Neural cell (in vitro differentiated cells): ENCODE results near the gene SLC9A7. TPM values are rescaled to one million over a fixed set of nuclear protein-coding genes. Genes with fewer than 3 reads are reported as not detected.
A peak's percentile ranks its signal among the peaks of the same experiment; 100 is the strongest.

Experiments
- H2AFZ ChIP-seq: fragments of 200-600, 300-800 bp; sonication (generic), shearing (Covaris generic); 2 replicates; pipeline ENCODE4 v1.6.0; 2014; ENCODE audit warnings: low read depth, mild to moderate bottlenecking, antibody characterized with exemption, low read length, moderate library complexity
- H3F3A ChIP-seq: fragments of 200-600 bp; shearing (Covaris generic); 2 replicates; pipeline ENCODE4 v1.6.1; 2016; ENCODE audit warnings: mild to moderate bottlenecking, moderate library complexity, mixed read lengths, antibody characterized with exemption, low read length; ENCODE audit not compliant: insufficient read depth, poor library complexity, severe bottlenecking
- H3K27ac ChIP-seq: fragments of 200-600, 300-800 bp; sonication (generic), shearing (Covaris generic); 2 replicates; pipeline ENCODE4 v1.5.1; 2014; ENCODE audit warnings: mild to moderate bottlenecking, low read length, moderate library complexity
- H3K27me3 ChIP-seq: fragments of 300-800, 200-600 bp; sonication (generic), shearing (Covaris generic); 2 replicates; pipeline ENCODE4 v1.6.0; 2014; ENCODE audit warnings: mild to moderate bottlenecking, low read depth, low read length, moderate library complexity; ENCODE audit not compliant: insufficient read depth
- H3K36me3 ChIP-seq: fragments of 300-800, 200-600 bp; sonication (generic), shearing (Covaris generic); 2 replicates; pipeline ENCODE4 v1.5.1; 2014; ENCODE audit warnings: mild to moderate bottlenecking, antibody characterized with exemption, low read length, moderate library complexity; ENCODE audit not compliant: insufficient read depth
- H3K4me2 ChIP-seq: fragments of 300-800, 200-600 bp; sonication (generic), shearing (Covaris generic); 2 replicates; pipeline ENCODE4 v1.6.0; 2014; ENCODE audit warnings: mild to moderate bottlenecking, low read length
- H3K4me3 ChIP-seq: fragments of 300-800, 200-600 bp; sonication (generic), shearing (Covaris generic); 2 replicates; pipeline ENCODE4 v1.5.1; 2014; ENCODE audit warnings: mild to moderate bottlenecking, low read length, moderate library complexity
- H3K79me2 ChIP-seq: fragments of 200-600 bp; shearing (Covaris generic); replicated peaks from 2 replicates; pipeline ENCODE4 v1.6.0; 2014; ENCODE audit warnings: mild to moderate bottlenecking, low read length, moderate library complexity; ENCODE audit not compliant: insufficient read depth
- H3K9ac ChIP-seq: fragments of 300-800, 200-600 bp; sonication (generic), shearing (Covaris generic); 2 replicates; pipeline ENCODE4 v1.6.1; 2016; ENCODE audit warnings: mild to moderate bottlenecking, low read length, mixed read lengths
- H3K9me2 ChIP-seq: fragments of 200-600 bp; shearing (Covaris generic); 2 replicates; pipeline ENCODE4 v1.6.1; 2016; ENCODE audit warnings: mild to moderate bottlenecking, low read length, mixed read lengths; ENCODE audit not compliant: insufficient read depth
- H3K9me3 ChIP-seq: fragments of 200-600, 300-800 bp; sonication (generic), shearing (Covaris generic); 2 replicates; pipeline ENCODE4 v1.6.1; 2016; ENCODE audit warnings: mild to moderate bottlenecking, mixed run types, low read length, moderate library complexity, mixed read lengths
- H4K20me1 ChIP-seq: fragments of 200-600 bp; shearing (Covaris generic); 2 replicates; pipeline ENCODE4 v1.6.1; 2016; ENCODE audit warnings: mild to moderate bottlenecking, mixed run types; ENCODE audit not compliant: insufficient read depth
- CTCF ChIP-seq: fragments of 450-650 bp; IDR thresholded peaks from 2 replicates; pipeline ENCODE4 v1.5.1; 2014; ENCODE audit warnings: antibody characterized with exemption, mild to moderate bottlenecking, moderate library complexity; ENCODE audit not compliant: poor library complexity, severe bottlenecking
- EP300 ChIP-seq: fragments of 450-650 bp; conservative IDR thresholded peaks from 2 replicates; pipeline ENCODE4 v1.6.1; 2014; ENCODE audit warnings: antibody characterized with exemption, mild to moderate bottlenecking, moderate library complexity; ENCODE audit not compliant: poor library complexity, severe bottlenecking
- EZH2 ChIP-seq: fragments of 200-600, 300-800 bp; shearing (Covaris generic), sonication (generic); IDR thresholded peaks from 2 replicates; pipeline ENCODE4 v1.6.1; 2014; ENCODE audit warnings: antibody characterized with exemption, low read length, borderline replicate concordance, mild to moderate bottlenecking; ENCODE audit not compliant: insufficient read depth, poor library complexity, severe bottlenecking
- MXI1 ChIP-seq: fragments of 450-650 bp; conservative IDR thresholded peaks from 2 replicates; pipeline ENCODE4 v1.6.1; 2014; ENCODE audit warnings: antibody characterized with exemption, mild to moderate bottlenecking; ENCODE audit not compliant: poor library complexity, severe bottlenecking
- POLR2AphosphoS5 ChIP-seq: IDR thresholded peaks from 2 replicates; pipeline ENCODE4 v1.6.1; 2012
- RAD21 ChIP-seq: fragments of 450-650 bp; conservative IDR thresholded peaks from 2 replicates; pipeline ENCODE4 v1.6.1; 2014; ENCODE audit warnings: antibody characterized with exemption, mild to moderate bottlenecking, moderate library complexity
- SMC3 ChIP-seq: fragments of 450-650 bp; conservative IDR thresholded peaks from 2 replicates; pipeline ENCODE4 v1.6.1; 2014; ENCODE audit warnings: antibody characterized with exemption, mild to moderate bottlenecking, moderate library complexity; ENCODE audit not compliant: poor library complexity
- TAF1 ChIP-seq: IDR thresholded peaks from 2 replicates; pipeline ENCODE4 v1.6.1; 2012; ENCODE audit warnings: low read depth
- polyA plus RNA-seq: library from polyadenylated mRNA; depleted of rRNA; stranded (reverse); fragments of >200 nt; gene quantifications from 2 replicates; pipeline ENCODE4 v1.2.3, GENCODE V29; 2014
- TF ChIP-seq, protein P1 (sequence below): IDR thresholded peaks from 2 replicates; pipeline ENCODE4 v1.6.1; 2012; ENCODE audit warnings: borderline replicate concordance

Gene SLC9A7
- polyA plus RNA-seq, 1 donor from 2014 or later: 12.1 TPM

DNA sequence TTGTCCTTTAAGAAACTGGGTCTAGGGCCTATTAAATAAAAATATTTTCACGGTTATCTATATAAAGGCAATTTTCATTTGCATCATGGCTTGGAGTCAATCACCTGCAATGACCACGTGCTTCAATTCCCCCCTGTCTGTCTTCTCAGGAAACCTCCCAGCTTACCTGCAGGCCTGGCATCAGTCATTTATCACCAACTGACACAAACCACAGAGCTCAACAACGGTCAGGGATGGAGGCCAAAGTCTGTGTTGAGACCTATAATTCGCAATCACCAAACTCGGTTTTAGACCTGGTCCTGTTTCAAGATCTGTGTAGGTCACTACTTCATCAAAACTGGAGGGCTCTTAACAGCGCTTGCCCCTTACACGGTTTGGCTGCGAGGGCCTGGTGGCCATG, 1.9 kb downstream of the SLC9A7 start:
- Histone ChIP-seq H3K9me3 (no peaks in the 10 kb centered on the region), H3K9me2 (no peaks in the 10 kb centered on the region), H3K79me2 (no peaks in the 10 kb centered on the region), H3K4me3 (peak overlapping the region; percentile 80), H3K36me3 (no peaks in the 10 kb centered on the region), H4K20me1 (no peaks in the 10 kb centered on the region), H3K27me3 (no peaks in the 10 kb centered on the region), H3F3A (no peaks in the 10 kb centered on the region), H2AFZ (no peak overlapping the region), H3K4me2 (no peak overlapping the region), H3K27ac (no peak overlapping the region), H3K9ac (no peak overlapping the region)
- no peak for TF ChIP-seq EP300
- no peak for TF ChIP-seq CTCF
- TF ChIP-seq EZH2: no peak
- no peak for TF ChIP-seq MXI1

GRCh38 chrX:46755671-46756070, 3.2 kb downstream of the SLC9A7 start:
- no peak overlapping the region for H3K27ac ChIP-seq
- H3K9ac ChIP-seq: no peak overlapping the region
- no peaks in the 10 kb centered on the region for H3K9me3 ChIP-seq
- H4K20me1 ChIP-seq: no peaks in the 10 kb centered on the region
- no peaks in the 10 kb centered on the region for H3K9me2 ChIP-seq
- H3K4me2 ChIP-seq: no peak overlapping the region
- no peaks in the 10 kb centered on the region for H3F3A ChIP-seq
- TF ChIP-seq EZH2 (no peak), EP300 (no peak), RAD21 (no peak), CTCF (no peak), TAF1 (no peak)
- no peaks in the 10 kb centered on the region for H3K36me3 ChIP-seq
- no peaks in the 10 kb centered on the region for H3K27me3 ChIP-seq
- no peaks in the 10 kb centered on the region for H3K79me2 ChIP-seq
- H3K4me3 ChIP-seq: no peak overlapping the region
- H2AFZ ChIP-seq: no peak overlapping the region

DNA sequence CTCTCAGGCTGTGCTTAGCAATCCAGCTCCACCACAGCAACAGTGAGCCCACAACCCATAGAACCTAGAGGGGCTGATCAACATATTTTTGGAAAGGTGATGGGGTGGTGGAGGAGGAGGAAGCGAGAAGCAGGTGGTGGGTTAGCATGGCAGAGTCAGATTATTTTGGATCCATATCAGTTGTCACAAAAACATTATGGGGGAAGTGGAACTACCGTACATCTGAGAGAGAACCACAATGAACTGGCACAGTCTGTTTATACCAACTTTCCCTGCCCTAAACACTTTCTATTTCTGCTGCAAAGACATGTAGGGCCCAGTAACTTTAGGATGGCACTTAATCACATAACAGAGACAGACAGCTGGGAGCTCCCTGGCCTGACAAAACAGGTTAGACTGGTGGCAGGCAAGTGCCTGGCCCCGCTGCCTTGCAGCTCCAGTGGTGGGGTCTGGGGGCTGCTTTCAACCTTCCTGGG, 4.3 kb downstream of the SLC9A7 start:
- Histone ChIP-seq H3K36me3 (no peaks in the 10 kb centered on the region), H3K9me2 (no peaks in the 10 kb centered on the region), H3K27ac (no peak overlapping the region), H3K4me3 (no peak overlapping the region), H3K9me3 (no peaks in the 10 kb centered on the region), H3K79me2 (no peaks in the 10 kb centered on the region), H3K27me3 (no peaks in the 10 kb centered on the region), H3K4me2 (no peak overlapping the region), H2AFZ (no peak overlapping the region), H4K20me1 (no peaks in the 10 kb centered on the region), H3F3A (no peaks in the 10 kb centered on the region), H3K9ac (no peak overlapping the region)
- TF ChIP-seq CTCF (no peak), RAD21 (no peak), SMC3 (no peak), MXI1 (no peak), EZH2 (no peak), EP300 (no peak), POLR2AphosphoS5 (no peak)
- TF ChIP-seq, protein P1, sequence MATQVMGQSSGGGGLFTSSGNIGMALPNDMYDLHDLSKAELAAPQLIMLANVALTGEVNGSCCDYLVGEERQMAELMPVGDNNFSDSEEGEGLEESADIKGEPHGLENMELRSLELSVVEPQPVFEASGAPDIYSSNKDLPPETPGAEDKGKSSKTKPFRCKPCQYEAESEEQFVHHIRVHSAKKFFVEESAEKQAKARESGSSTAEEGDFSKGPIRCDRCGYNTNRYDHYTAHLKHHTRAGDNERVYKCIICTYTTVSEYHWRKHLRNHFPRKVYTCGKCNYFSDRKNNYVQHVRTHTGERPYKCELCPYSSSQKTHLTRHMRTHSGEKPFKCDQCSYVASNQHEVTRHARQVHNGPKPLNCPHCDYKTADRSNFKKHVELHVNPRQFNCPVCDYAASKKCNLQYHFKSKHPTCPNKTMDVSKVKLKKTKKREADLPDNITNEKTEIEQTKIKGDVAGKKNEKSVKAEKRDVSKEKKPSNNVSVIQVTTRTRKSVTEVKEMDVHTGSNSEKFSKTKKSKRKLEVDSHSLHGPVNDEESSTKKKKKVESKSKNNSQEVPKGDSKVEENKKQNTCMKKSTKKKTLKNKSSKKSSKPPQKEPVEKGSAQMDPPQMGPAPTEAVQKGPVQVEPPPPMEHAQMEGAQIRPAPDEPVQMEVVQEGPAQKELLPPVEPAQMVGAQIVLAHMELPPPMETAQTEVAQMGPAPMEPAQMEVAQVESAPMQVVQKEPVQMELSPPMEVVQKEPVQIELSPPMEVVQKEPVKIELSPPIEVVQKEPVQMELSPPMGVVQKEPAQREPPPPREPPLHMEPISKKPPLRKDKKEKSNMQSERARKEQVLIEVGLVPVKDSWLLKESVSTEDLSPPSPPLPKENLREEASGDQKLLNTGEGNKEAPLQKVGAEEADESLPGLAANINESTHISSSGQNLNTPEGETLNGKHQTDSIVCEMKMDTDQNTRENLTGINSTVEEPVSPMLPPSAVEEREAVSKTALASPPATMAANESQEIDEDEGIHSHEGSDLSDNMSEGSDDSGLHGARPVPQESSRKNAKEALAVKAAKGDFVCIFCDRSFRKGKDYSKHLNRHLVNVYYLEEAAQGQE: no peak
